IgD-negative memory B cell (primary cell): ENCODE data around the gene CATSPERD. TPM values are rescaled to one million over a fixed set of nuclear protein-coding genes. Genes with fewer than 3 reads are reported as not detected.
"Not testable (repeated sequence)": the region's sequence is repeated elsewhere in the genome, so short reads cannot be mapped to it uniquely, and the experiment has no call there.

ENCODE experiments used
- H3K27ac Mint-ChIP-seq, 3 donors: one replicate each; pipeline ENCODE4 v1.8.0; 2020 to 2022; ENCODE audit warnings: mild to moderate bottlenecking in 3 of 3, mixed read lengths in 3 of 3, moderate library complexity in 1 of 3
- H3K27me3 Mint-ChIP-seq: one replicate; pipeline ENCODE4 v1.8.0; 2021; ENCODE audit warnings: mixed read lengths
- H3K36me3 Mint-ChIP-seq: one replicate; pipeline ENCODE4 v1.8.0; 2020; ENCODE audit warnings: mild to moderate bottlenecking, mixed read lengths
- H3K4me1 Mint-ChIP-seq, 3 donors: one replicate each; pipeline ENCODE4 v1.8.0; 2020 to 2022; ENCODE audit warnings: mixed read lengths in 3 of 3, mild to moderate bottlenecking in 1 of 3
- H3K4me3 Mint-ChIP-seq, 4 donors: one replicate each; pipeline ENCODE4 v1.8.0; 2020 to 2022; ENCODE audit warnings: mild to moderate bottlenecking in 4 of 4, mixed read lengths in 4 of 4, moderate library complexity in 3 of 4
- H3K9me3 Mint-ChIP-seq, 3 donors: one replicate each; pipeline ENCODE4 v1.8.0; 2020 to 2021; ENCODE audit warnings: mixed read lengths in 3 of 3, mild to moderate bottlenecking in 1 of 3
- polyA plus RNA-seq: library from polyadenylated mRNA; unstranded; fragments of 300-500 nt; fragmentation: Illumina TruSeq; gene quantifications from one replicate; pipeline ENCODE4 v1.2.3, GENCODE V29; 2021

Gene CATSPERD
- polyA plus RNA-seq, 1 donor from 2014 or later = not detected

- Mint-ChIP-seq H3K4me1 (no peaks in the 10 kb centered on the region), H3K4me3 (peak overlapping the region in 1 of 4 donors; percentile 76), H3K36me3 (no peaks in the 10 kb centered on the region), H3K27me3 (peaks cover 3% of the 10 kb centered on the region), H3K27ac (no peak overlapping the region), H3K9me3 (no peaks in the 10 kb centered on the region)
Observed at GRCh38 chr19:5727453-5728050, 7.1 kb downstream of the CATSPERD start.

GRCh38 chr19:5733172-5733571, 12.7 kb downstream of the CATSPERD start:
- H3K4me1 Mint-ChIP-seq, H3K27me3 Mint-ChIP-seq, H3K4me3 Mint-ChIP-seq, H3K9me3 Mint-ChIP-seq, H3K36me3 Mint-ChIP-seq, H3K27ac Mint-ChIP-seq: not testable (repeated sequence)

- Mint-ChIP-seq H3K36me3 (no peaks in the 10 kb centered on the region), H3K4me3 (no peak overlapping the region), H3K27me3 (peaks cover 6% of the 10 kb centered on the region), H3K9me3 (peaks cover 0 to 4% (median 3%) of the 10 kb centered on the region in 3 donors), H3K27ac (no peak overlapping the region), H3K4me1 (no peaks in the 10 kb centered on the region)
Observed at GRCh38 chr19:5738423-5738822, 18.0 kb downstream of the CATSPERD start.

GRCh38 chr19:5742051-5742450, 21.6 kb downstream of the CATSPERD start:
- peaks cover 2 to 4% (median 3%) of the 10 kb centered on the region in 3 donors for H3K9me3 Mint-ChIP-seq
- peaks cover 4% of the 10 kb centered on the region for H3K27me3 Mint-ChIP-seq
- no peak overlapping the region for H3K4me3 Mint-ChIP-seq
- H3K4me1 Mint-ChIP-seq = no peaks in the 10 kb centered on the region
- H3K27ac Mint-ChIP-seq = no peak overlapping the region
- H3K36me3 Mint-ChIP-seq = no peaks in the 10 kb centered on the region

- no peaks in the 10 kb centered on the region for H3K36me3 Mint-ChIP-seq
- peaks cover 4% of the 10 kb centered on the region for H3K27me3 Mint-ChIP-seq
- H3K4me3 Mint-ChIP-seq = no peak overlapping the region
- H3K4me1 Mint-ChIP-seq = no peaks in the 10 kb centered on the region
- peaks cover 2 to 4% (median 3%) of the 10 kb centered on the region in 3 donors for H3K9me3 Mint-ChIP-seq
- peak overlapping the region in 1 of 3 donors; percentile 9 for H3K27ac Mint-ChIP-seq
Observed at GRCh38 chr19:5743630-5744029, 23.2 kb downstream of the CATSPERD start.

GRCh38 chr19:5744999-5745398, 24.6 kb downstream of the CATSPERD start:
- H3K4me1 Mint-ChIP-seq, H3K27ac Mint-ChIP-seq, H3K9me3 Mint-ChIP-seq, H3K27me3 Mint-ChIP-seq, H3K4me3 Mint-ChIP-seq, H3K36me3 Mint-ChIP-seq: not testable (repeated sequence)

GRCh38 chr19:5748920-5749319, 28.5 kb downstream of the CATSPERD start:
- H3K27me3 Mint-ChIP-seq, H3K4me3 Mint-ChIP-seq, H3K36me3 Mint-ChIP-seq, H3K27ac Mint-ChIP-seq, H3K4me1 Mint-ChIP-seq, H3K9me3 Mint-ChIP-seq: not testable (repeated sequence)

- no peaks in the 10 kb centered on the region for H3K36me3 Mint-ChIP-seq
Observed at GRCh38 chr19:5749505-5749904, 29.1 kb downstream of the CATSPERD start.

GRCh38 chr19:5751709-5752108, 31.3 kb downstream of the CATSPERD start:
- H3K4me1 Mint-ChIP-seq = no peaks in the 10 kb centered on the region
- H3K9me3 Mint-ChIP-seq = no peaks in the 10 kb centered on the region
- H3K27ac Mint-ChIP-seq = no peak overlapping the region
- H3K36me3 Mint-ChIP-seq = no peaks in the 10 kb centered on the region
- no peak overlapping the region for H3K4me3 Mint-ChIP-seq
- peaks cover 3% of the 10 kb centered on the region for H3K27me3 Mint-ChIP-seq

More at GRCh38 chr19:5749505-5749904, 29.1 kb downstream of the CATSPERD start:
- H3K4me1 Mint-ChIP-seq = no peaks in the 10 kb centered on the region
- no peaks in the 10 kb centered on the region for H3K9me3 Mint-ChIP-seq
- peaks cover 3% of the 10 kb centered on the region for H3K27me3 Mint-ChIP-seq
- H3K27ac Mint-ChIP-seq = no peak overlapping the region
- H3K4me3 Mint-ChIP-seq = no peak overlapping the region

GRCh38 chr19:5753743-5754142, 33.3 kb downstream of the CATSPERD start:
- Mint-ChIP-seq H3K9me3 (no peaks in the 10 kb centered on the region), H3K36me3 (no peaks in the 10 kb centered on the region), H3K4me1 (no peaks in the 10 kb centered on the region), H3K27me3 (peaks cover 8% of the 10 kb centered on the region), H3K4me3 (no peak overlapping the region), H3K27ac (peak overlapping the region in 1 of 3 donors; percentile 58)

- H3K4me1 Mint-ChIP-seq = no peaks in the 10 kb centered on the region
- H3K27ac Mint-ChIP-seq = no peak overlapping the region
- no peak overlapping the region for H3K4me3 Mint-ChIP-seq
- no peaks in the 10 kb centered on the region for H3K36me3 Mint-ChIP-seq
- H3K9me3 Mint-ChIP-seq = peaks cover 0 to 3% (median 1%) of the 10 kb centered on the region in 3 donors
- H3K27me3 Mint-ChIP-seq = peaks cover 7% of the 10 kb centered on the region
Observed at GRCh38 chr19:5762608-5763217, 42.3 kb downstream of the CATSPERD start.

- H3K4me1 Mint-ChIP-seq = peaks cover 0 to 2% (median 0%) of the 10 kb centered on the region in 3 donors
- no peak overlapping the region for H3K27ac Mint-ChIP-seq
- peaks cover 0 to 3% (median 1%) of the 10 kb centered on the region in 3 donors for H3K9me3 Mint-ChIP-seq
- H3K27me3 Mint-ChIP-seq = peaks cover 4% of the 10 kb centered on the region
- H3K4me3 Mint-ChIP-seq = no peak overlapping the region
- H3K36me3 Mint-ChIP-seq = no peaks in the 10 kb centered on the region
Observed at GRCh38 chr19:5765220-5765619, 44.8 kb downstream of the CATSPERD start.

- peaks cover 0 to 2% (median 0%) of the 10 kb centered on the region in 3 donors for H3K4me1 Mint-ChIP-seq
- no peak overlapping the region for H3K27ac Mint-ChIP-seq
- H3K36me3 Mint-ChIP-seq = no peaks in the 10 kb centered on the region
- H3K4me3 Mint-ChIP-seq = no peak overlapping the region
- H3K27me3 Mint-ChIP-seq = no peaks in the 10 kb centered on the region
- H3K9me3 Mint-ChIP-seq = peaks cover 0 to 1% (median 0%) of the 10 kb centered on the region in 3 donors
Observed at GRCh38 chr19:5767949-5768348, 47.5 kb downstream of the CATSPERD start.

- H3K9me3 Mint-ChIP-seq = no peaks in the 10 kb centered on the region
- no peak overlapping the region for H3K4me3 Mint-ChIP-seq
- peaks cover 1% of the 10 kb centered on the region for H3K27me3 Mint-ChIP-seq
- peaks cover 0 to 2% (median 0%) of the 10 kb centered on the region in 3 donors for H3K4me1 Mint-ChIP-seq
- no peak overlapping the region for H3K27ac Mint-ChIP-seq
- no peaks in the 10 kb centered on the region for H3K36me3 Mint-ChIP-seq
Observed at GRCh38 chr19:5772416-5772815, 52.0 kb downstream of the CATSPERD start.

GRCh38 chr19:5773276-5773675, 52.8 kb downstream of the CATSPERD start:
- Mint-ChIP-seq H3K36me3 (no peaks in the 10 kb centered on the region), H3K27me3 (peaks cover 1% of the 10 kb centered on the region), H3K4me3 (no peak overlapping the region), H3K27ac (no peak overlapping the region), H3K9me3 (no peaks in the 10 kb centered on the region), H3K4me1 (no peaks in the 10 kb centered on the region)

- Mint-ChIP-seq H3K36me3 (no peaks in the 10 kb centered on the region), H3K9me3 (no peaks in the 10 kb centered on the region), H3K27me3 (peaks cover 1% of the 10 kb centered on the region), H3K4me3 (no peak overlapping the region), H3K4me1 (no peaks in the 10 kb centered on the region), H3K27ac (no peak overlapping the region)
Observed at GRCh38 chr19:5774921-5775320, 54.5 kb downstream of the CATSPERD start.
